GM18951 (cell line): Measurements from ENCODE around the gene FAM25C.
"Not testable (repeated sequence)": the region's sequence is repeated elsewhere in the genome, so short reads cannot be mapped to it uniquely, and the experiment has no call there.

Experiments used
- in situ Hi-C: fragments of 300-500 bp; cut with MboI; formaldehyde crosslinking; loops from one replicate; pipeline ENCODE4 v1.12.0; 2022; ENCODE audit warnings: low sequenced_read_pairs, mixed read lengths, inconsistent platforms; ENCODE audit not compliant: unreplicated experiment

The FAM25C gene

DNA sequence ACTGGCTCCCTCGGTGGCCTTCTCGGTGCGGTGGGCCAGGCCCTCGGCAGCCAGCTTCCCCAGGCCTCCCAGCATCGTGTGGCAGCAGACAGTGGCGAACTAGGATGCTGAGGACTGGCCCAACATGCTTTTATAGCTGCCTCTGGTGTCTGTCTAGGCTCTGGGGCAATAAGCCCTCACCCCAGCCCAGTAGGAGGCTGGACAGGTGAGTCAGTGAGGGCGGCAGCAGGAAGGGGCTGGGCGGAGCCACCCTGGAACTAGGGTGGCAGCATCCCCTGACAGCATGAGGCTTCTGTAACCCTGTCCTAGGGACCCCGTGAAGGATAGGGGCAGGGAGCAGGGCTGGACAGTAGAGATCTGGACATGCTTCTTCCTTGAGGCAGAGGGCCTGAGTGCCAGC, at the start of gene FAM25C:
Gene FAM25C, minus strand, starts transcription at position 101 of the 400 bp plus-strand sequence. Its CDS starts 26 bp downstream, at position 75.
- in situ Hi-C loops: not testable (repeated sequence)

DNA sequence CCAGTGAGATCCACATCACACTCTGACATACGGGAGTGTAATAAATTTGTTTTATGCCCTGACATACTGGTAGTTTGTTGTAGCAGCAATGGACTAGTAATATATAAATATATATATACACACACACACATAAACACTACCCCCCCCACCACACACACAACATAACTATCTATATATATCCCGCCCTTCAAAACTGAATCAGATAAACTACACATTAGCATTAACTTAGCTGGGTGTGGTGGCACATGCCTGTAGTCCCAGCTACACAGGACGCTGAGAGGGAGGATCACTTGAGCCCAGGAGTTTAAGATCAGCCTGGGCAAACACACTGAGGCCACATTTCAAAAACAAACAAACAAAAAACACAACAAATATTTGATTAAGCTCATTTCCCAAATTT, 45.0 kb upstream of the FAM25C start:
- in situ Hi-C loops: not testable (repeated sequence)

DNA sequence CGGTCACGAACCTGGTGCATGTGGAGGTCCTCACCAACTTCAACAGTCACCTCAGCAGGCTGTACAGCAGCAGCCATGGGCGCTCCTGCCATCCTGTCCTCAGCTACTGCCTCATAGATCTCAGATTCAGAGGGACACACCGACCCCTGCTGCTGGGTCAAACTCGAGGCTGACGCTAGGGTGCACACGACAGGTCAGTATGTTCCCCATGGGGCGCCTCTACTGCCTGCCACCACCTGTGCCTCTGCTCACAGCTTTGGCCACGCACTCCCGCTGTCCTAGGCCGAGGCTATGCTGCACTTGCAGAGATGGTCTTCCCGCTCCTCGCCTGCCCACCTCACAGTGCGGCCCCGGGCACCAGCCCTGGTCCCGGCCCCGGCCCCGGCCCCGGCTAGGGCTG, 31.8 kb upstream of the FAM25C start:
- in situ Hi-C loops: not testable (repeated sequence)

DNA sequence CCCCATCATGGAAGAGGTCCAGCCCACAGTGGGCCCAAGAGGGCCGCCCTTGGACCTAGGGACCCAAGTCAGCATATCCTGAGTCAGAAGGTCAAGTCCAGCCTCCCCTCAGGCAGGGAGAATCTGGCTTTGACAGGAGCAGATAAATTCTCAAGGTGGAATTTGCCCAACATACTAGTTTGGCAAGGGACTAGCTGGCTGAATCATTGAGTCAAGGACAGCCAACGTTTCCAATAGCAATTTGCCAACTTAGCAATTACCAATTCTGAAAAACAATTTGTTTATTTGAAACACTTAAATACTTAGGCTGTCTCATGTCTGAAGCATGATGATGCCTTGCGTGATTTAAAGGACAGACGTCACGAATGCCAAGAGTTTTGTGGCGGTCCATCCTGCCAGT, 2.7 kb upstream of the FAM25C start:
- in situ Hi-C loops: not testable (repeated sequence)

DNA sequence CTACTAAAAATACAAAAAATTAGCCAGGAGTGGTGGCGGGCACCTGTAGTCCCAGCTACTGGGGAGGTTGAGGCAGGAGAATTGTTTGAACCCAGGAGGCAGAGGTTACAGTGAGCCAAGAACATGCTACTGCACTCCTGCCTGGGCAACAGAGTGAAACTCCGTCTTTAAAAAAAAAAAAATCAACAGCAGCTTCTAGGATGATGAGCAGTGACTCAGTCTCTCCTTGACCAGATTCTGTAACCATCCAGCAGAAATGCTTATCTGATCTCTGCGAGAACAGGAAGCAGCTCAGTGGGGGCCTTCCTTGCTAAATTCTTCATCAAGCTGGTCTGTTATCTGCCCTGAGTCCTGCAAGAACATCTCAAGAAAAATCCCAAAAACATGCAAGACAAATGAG, 5.5 kb downstream of the FAM25C start:
- in situ Hi-C loops: not testable (repeated sequence)

DNA sequence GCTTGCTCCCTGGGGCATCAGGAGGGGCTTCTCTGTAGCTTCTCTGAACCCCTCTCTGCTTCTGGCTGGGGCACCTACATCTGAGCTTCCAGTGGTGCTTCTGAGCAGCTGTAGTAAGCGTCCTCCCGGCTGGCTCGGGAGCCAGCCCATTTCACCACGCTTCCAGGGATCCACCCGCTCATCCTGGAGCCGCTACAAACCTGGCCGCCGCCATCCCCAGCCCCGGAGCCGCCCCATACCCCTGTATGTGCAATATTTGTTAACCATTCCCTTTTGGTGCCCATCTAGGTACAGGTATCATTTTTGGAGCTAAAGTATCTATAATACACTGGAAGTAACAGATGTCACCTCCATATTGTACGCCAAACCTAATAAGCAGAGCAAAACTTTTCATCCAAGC, 7.0 kb downstream of the FAM25C start:
- in situ Hi-C loops: not testable (repeated sequence)

DNA sequence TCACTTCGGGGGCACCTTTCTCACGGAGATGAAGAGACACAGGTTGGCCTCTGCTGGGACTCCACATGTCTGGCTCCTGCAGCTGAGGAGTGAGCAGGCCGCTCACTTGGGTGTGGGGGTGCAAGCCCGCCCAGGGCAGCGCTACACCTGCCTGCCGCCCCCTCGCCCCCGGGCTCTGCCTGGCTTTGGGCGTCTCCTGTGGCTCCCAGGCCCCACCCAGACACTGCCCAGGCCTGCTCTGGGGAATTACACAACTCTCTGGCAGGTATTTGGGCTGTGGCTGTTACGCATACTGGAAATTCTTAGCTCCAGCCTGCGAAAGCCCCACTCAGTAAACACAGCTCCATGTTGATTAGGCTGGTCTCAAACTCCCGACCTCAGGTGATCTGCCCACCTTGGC, 7.9 kb downstream of the FAM25C start:
- in situ Hi-C loops: not testable (repeated sequence)

DNA sequence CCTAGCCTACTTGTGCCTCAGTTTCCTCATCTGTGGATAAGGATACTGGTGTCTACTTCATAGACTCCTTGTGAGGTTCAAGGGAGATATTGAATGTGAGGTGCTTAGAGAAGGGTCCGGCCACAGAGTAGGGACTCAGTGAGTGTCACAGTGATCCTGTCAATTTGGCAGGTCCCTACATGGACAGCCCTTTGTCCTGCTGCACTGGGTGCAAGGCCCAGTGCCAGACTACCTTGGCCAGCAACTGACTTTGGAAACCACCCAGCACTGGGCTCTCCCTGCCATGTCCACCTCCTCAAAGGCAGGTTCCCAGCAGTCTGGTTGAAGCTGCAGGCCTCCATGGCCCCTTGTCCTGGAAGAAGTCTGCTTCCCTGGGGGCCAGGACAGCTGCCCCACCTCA, 9.5 kb downstream of the FAM25C start:
- in situ Hi-C loops: not testable (repeated sequence)

DNA sequence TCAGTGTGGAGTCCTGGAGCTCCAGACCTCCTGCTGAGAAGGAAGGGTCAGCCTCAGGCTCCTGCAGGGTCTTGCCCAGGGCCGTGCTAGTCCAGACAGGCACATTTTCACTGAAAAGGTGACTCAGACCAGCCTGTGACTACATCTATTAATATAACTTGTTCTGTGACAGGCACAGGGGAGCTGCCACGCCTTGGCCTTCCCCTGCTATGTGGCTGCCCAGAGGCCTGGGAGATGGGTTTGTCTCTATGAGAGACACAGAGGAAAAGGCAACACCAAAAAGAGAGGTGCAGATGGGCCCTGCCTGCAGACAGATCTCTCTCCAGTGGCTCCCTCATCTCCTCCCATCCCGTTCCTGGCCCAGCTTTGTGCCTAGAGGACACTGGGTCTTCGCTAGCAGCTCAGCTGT, 10.0 kb downstream of the FAM25C start:
- in situ Hi-C loops: not testable (repeated sequence)

DNA sequence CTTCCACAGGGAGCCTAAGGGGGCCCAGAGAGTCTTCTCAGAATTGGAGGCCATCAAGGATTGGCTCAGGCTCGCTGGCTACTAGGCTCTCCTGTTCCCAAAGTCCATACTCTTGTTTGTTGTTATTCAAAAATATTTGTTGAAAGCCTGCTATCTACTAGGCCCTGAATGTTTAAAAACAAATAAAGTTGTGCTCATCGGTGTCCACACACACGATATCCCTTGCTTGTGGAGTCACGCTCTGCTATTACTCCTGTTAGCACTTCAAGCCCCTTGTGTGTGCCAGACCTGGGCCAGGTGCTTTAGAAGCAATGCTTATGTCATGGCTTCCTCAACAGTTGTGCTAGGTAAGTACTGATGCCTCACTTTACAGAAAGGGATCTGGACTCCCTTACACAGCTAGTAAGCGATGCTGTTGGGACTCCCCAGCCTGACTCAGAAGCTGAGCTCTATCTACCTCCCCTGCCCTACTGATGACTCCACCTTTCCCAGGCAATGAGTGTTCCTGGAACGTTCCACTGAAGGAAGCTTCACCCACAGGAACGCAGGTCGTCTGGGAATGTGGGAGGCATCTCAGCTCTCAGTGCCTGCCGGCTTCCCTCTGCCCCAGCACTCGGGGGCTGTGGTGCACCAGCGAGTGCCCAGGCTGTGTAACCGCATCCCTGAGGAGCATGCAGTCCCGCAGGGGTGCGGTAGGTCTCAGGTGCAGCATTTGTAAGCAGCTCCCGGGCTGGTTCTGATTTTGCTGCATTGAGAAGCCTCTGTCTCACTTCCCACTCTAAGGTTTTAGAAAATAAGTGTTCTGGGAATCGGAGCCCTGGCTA, 10.7 kb downstream of the FAM25C start:
- in situ Hi-C loops: not testable (repeated sequence)

DNA sequence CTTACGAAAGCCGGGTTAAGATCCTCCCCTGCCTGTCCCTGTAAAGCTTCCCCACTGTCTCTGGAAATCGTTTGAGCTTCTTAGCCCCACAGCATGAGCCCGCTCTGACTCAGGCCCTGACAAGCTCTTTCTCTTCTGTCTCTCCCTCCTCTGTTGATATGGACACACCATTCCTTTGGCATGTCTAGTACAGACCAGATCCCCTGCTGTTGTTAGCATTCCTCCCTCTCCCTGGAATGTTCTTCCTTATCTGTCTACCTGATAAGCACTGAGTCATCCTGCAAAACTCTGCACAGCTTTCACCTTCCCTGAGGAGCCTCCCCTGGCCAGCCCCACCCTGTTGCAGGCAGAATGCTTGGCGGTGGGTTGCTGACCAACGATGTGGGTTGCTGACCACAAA, 11.6 kb downstream of the FAM25C start:
- in situ Hi-C loops: not testable (repeated sequence)

DNA sequence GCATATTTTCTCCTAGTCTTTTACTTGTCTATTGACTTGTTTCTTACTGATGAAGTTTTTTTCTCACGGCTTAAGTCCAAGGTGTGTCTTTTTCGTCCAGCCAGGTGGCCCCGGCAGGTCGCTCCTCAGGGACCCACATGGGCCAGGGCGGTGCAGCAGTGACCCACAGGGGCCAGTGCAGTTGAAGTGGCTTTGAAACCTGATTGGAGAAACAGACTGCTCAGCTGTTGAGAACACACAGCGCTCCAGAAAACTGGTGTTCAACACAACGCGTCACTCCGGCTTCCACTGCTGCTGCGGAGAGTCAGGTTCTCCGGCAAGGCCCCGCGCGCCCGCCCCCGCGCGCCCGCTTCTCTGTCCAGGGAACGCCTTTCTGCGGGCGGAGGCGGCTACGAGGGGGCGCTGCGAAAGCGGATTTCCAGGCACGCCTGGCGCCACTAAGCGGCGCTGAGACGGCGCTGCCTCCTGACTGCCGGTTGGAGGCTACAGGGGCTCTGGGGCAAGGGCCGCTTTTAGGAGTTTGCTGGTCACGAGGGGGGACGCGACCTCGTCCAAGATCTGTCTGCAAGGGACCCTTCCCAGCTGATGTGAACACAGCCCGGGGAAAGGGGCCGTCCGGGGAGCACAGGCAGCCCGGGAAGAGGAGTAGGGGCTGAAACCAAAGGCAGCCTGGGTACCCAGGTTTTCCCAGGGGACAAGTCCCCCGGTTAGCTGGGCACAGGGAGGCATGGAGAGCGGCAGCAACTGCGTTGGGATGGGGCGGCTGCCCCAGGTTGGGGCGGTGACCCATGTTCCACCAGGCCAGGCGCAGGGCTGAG, 13.0 kb downstream of the FAM25C start:
- in situ Hi-C loops: not testable (repeated sequence)

DNA sequence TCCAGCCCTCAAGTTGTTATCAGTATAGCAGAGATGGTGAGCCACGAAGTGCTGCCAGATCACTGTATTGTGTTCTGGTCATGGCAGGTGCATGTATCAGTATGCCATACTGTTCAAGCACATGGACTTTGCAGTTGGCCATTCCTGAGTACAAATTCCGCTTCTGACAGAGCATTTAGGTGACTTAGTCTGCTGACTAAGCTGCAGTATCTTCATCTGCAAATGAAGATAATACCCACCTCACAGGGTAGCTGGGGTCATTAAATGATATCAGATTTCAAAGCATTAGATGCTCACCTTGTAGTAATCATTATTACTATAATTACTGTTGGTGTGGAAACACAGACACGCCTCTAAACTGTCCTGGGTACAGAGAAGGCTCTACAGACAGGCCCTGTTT, 24.2 kb downstream of the FAM25C start:
- in situ Hi-C loops: not testable (repeated sequence)

DNA sequence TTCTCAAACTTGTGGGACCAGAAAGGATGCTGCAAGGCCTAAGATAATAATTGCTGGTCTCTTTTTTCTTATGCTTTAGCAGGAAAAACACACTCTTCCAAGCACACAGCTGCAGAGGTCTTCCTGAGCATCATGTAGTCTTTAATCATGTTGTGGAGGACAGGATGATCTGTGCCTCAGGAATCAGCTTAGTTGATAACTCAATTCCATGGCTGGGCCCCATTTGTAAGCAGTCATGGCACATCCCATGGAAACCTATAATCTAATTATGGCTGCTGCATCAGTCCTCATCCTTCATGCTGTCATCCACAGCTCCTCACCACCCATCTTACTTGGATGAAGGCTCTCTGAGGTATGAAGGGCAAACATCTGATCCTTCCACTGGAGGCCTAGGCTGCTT, 26.5 kb downstream of the FAM25C start:
- in situ Hi-C loops: not testable (repeated sequence)

DNA sequence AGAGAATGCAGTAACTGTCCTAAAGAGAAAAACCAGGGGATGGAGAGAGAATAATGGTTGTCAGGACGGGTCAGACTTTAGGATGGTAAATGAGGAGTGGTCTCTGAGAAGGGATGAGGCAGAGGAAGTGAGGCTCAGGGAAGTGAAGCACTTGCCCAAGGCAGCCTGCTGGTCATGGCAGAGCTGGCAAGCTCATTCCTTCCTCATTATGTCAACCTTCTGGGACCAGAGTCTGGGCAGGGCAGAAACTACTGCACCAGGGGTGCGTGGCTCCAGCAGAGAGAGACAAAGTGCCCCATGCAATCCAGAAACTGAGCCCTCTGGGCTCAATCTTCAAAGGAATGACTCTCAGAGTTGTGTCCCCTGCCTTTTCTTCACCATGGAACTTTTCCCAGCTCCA, 27.5 kb downstream of the FAM25C start:
- in situ Hi-C loops: not testable (repeated sequence)

DNA sequence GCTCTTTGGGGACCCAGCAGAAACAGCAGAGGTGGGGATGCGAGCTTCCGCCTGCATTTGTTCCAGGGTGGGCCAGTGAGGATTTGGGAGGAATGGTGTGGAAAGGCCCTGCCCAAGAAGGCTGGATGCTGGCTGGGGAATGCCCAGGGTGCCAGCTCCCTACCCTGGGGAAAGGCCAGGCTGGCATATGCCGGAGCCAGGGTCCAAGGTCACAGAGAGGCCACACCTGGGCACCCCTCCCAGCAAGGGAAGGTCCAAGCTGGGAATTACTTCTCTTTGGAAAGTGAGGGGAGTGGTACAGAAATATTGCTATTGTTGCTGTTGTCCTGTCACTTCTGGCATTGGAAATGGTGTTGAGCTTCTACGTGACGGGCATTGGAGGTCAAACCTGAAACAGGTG, 28.0 kb downstream of the FAM25C start:
- in situ Hi-C loops: not testable (repeated sequence)

DNA sequence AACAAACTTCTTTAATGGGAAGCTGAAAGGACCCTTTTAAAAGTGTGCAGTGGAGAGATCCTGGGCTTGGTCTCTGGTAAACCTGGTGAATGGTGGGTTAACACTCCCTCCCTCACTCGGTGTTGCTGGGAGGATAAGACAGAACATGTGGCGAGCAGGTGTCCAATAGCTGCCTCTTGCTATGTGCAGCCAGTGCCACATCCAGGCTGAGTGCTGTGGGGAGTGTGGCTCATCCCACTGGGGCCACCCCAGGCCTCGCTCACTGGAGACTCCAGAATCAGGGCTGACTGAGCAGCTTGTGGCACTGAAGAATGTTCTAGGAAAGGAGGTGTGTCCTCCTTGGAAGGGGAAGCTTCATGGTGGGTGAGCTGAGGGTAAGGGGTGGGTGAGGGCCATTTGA, 29.5 kb downstream of the FAM25C start:
- in situ Hi-C loops: not testable (repeated sequence)

DNA sequence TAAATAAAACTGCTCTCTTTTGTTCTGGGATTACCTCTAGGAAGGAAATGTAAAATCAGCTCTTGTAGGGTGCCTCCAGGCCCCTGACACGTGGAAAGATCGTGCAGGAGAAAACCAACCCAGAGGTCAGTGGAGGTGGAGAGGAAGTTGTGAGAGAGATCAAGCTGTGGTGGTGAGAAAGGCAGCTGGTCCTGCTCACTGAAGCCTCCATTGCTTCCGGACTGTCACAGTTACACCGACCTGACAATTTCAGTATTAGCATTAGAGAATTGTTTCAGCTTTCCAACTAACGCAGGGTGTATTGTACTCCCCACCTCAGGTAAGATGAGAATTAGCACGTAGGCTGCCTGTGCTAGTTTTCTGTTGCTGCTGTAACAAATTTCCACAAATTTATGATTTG, 30.6 kb downstream of the FAM25C start:
- in situ Hi-C loops: not testable (repeated sequence)

DNA sequence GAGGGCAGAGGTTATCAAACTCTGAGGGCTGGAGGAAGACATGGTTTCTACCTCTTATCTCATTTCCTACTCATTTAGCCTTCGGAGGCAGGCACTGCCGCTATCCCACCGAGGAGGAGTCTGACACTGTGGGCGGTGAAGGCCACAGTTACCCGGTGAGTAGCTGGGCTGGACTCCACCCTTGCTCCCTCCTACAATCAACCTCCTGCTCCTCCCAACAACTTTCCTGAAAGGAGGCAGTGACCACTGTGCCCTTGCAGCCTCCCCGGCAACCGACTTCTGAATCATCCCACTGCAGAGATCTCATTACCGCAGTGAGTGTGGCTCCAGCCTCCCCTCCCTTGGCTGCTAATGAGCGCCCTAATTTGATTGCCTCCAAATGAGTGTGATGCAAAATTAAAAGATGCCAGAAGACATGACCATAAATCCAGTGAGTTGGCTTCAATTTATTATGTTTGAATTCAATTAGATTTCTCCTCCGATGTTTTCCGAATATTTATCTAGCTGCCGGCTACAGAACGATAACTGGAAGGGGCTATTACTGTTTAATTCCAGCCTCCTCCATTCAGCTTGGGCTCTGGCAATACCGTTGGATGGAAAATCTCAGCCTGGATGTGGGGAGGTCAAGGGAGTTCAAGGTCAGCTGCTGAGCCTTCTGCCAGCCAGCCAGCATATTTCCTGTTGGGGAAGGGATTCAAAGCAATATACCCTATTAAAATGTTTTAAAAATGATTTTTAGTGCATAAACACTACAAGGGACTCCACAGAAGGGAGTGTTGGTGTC, 35.1 kb downstream of the FAM25C start:
- in situ Hi-C loops: not testable (repeated sequence)

DNA sequence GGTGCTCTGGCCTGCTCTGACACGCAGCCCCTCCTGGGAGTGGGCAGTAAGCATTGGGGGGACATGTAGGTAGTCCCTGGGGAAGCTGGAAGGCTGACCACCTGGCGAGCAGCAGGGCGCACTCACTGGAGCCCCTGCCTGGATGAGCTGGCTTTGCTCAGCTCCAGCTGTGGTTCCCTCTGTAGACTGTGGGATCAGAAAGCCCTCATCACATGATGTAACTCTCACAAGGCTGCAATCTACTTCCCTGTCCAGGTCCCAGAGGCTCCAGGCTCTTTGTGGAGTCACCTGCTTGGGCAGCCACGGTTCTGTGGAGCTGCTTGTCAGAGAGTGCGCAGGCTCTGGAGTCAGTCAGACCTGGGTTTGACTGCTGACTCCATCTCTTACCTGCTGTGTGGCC, 36.8 kb downstream of the FAM25C start:
- in situ Hi-C loops: not testable (repeated sequence)
